ENCODE measurements around the gene PAGR1. TPM values are rescaled to one million over a fixed set of nuclear protein-coding genes. Genes with fewer than 3 reads are reported as not detected.

The PAGR1 gene
- total and polyA plus RNA-seq, 9 of the 15 experiments (the other 6 are each of a cell fraction or from before 2014, with no cell fraction given): 1.4 to 58.2 (median 16.8) TPM

- ATAC-seq: no peak
- TF ChIP-seq SRSF3 (IDR thresholded peaks at IDR 0.05; ENCODE audit: insufficient read depth, low read length) (no peak), KDM1A (IDR thresholded peaks at IDR 0.05) (peak; percentile 40 to 49; a peak in 1 of 4 replicates), ATF3 (IDR thresholded peaks at IDR 0.05) (peak; percentile 29), ATF3 (CRISPR knock-in tag; conservative IDR thresholded peaks at IDR 0.05) (no peak), HMBOX1 (IDR thresholded peaks at IDR 0.05) (no peak), ZNF75A (CRISPR knock-in tag; IDR thresholded peaks at IDR 0.05) (no peak), FOSL1 (tag; conservative IDR thresholded peaks at IDR 0.05) (0 out of 2 replicates have a peak, but pooled peaks have one; percentile 27), CCNT2 (IDR thresholded peaks at IDR 0.05; ENCODE audit: borderline replicate concordance, extremely low read depth, insufficient read length, low read depth, low read length) (no peak)
- 45% methylated on average over 6 of the region's 7 CpGs for WGBS (ENCODE audit: insufficient coverage, low coverage, missing lambda C conversion rate)
- H3K4me1 ChIP-seq (replicated peaks in 1 of 2; ENCODE audit: control insufficient read depth in 2 of 2, insufficient read depth in 2 of 2, low read length in 2 of 2): peaks cover 0 to 14% of the 10 kb centered on the region in 2 experiments; a peak in 2 of 5 replicates
- H3K4me2 ChIP-seq (ENCODE audit: insufficient read depth, low read length): no peak overlapping the region
- H3K9ac ChIP-seq (ENCODE audit: insufficient read depth in 1 of 2, low read depth in 2 of 2, low read length in 2 of 2): no peak overlapping the region
- ChIA-PET POLR2A (no interaction called here), CTCF (ENCODE audit: low intra/inter-chr PET ratio) (no interaction called here)
- in situ Hi-C loops (cut with MboI) (no loop called here), intact Hi-C loops (cut with micrococcal nuclease) (no loop called here)
- no peaks in the 10 kb centered on the region; a peak in 1 of 5 replicates for H3K27me3 ChIP-seq (ENCODE audit: control insufficient read depth in 2 of 2, insufficient read depth in 2 of 2, low read length in 2 of 2)
- no peak overlapping the region for H2AFZ ChIP-seq (ENCODE audit: low read depth, low read length)
- H4K20me1 ChIP-seq (replicated peaks; ENCODE audit: control insufficient read depth, insufficient read depth, low read length): no peaks in the 10 kb centered on the region
- H3K79me2 ChIP-seq (ENCODE audit: control insufficient read depth, insufficient read depth, low read length): no peaks in the 10 kb centered on the region
- H3K4me3 ChIP-seq: no peak overlapping the region
- no peaks in the 10 kb centered on the region for H3K9me3 ChIP-seq (replicated peaks; ENCODE audit: control insufficient read depth, insufficient read depth, low read depth, low read length)
- no peak overlapping the region for H3K27ac ChIP-seq (ENCODE audit: extremely low read depth, low read depth, low read length)
- FAIRE-seq: no peak
- no peaks in the 10 kb centered on the region for H3K9me1 ChIP-seq (ENCODE audit: control insufficient read depth, insufficient read depth, low read length)
- no peak for DNase-seq (ENCODE audit: extremely low read depth in 1 of 4, low spot score in 3 of 4)
- BruUV-seq (replicated peaks): no TSS peak
- H3K36me3 ChIP-seq (ENCODE audit: control insufficient read depth, insufficient read depth, low read length): no peaks in the 10 kb centered on the region
These were observed 20.0 kb downstream of the PAGR1 start for GRCh38 chr16:29835926-29836325.

All from K562 (cell line).